ENCODE data around the gene GPATCH4.
"Not testable (repeated sequence)": the region's sequence is repeated elsewhere in the genome, so short reads cannot be mapped to it uniquely, and the experiment has no call there.

Gene GPATCH4

GRCh38 chr1:156571919-156572662 is 29.2 kb downstream of the GPATCH4 start, which contains the start of gene IQGAP3:
TSS of gene IQGAP3 (minus strand) at chr1:156572565. CDS start at chr1:156572529, 36 bp downstream.
- peak; percentile 78 for FAIRE-seq

DNA sequence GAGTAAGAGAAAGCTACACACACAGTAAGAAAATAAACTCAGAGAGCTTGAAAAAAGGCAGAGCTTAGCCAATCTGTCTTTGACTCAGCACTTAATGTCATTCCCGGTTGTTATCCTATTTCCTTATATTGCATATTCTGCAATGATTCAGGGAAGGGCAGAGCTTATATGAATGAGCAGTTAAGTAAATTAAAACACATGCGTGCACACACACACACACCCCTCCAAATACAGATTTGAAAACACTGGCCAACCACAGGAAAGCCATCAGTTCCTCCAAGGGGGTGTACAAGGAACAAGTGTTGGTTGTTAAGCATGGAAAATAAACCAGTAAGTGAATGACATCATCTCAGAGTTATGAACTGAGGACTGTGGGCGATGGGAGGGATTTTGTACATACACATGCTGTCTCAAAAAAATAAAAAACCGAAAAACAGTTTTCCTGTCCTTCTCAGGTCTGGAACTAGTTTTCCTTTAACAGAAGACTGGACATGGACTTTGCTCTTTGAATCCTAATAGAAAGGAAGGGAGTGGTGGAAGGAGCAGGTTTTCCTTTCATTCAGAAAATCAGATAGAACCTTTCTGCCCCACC is 29.9 kb downstream of the GPATCH4 start:
- FAIRE-seq = no peak

DNA sequence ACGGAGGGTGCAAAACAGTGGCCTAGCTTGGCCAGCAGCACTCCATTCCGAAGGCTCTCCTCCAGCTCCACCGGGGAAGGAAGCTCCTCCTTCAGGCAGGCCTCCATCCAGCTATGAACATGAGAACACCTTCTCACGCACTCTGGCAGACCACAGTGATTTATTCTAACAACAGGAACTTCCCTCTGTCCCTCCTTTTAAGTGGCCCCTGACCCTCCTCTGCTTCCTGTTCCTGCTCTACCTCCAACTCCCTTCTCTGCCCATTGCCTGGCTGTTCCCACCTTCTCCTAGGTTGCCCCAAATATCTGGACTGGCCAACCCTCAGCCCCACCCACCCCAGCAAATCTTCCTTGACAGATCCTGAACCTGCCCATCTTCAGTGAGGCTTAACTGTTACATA is 34.8 kb downstream of the GPATCH4 start:
- no peak for FAIRE-seq

GRCh38 chr1:156565519-156565918 is 35.8 kb downstream of the GPATCH4 start:
- no peak for FAIRE-seq

DNA sequence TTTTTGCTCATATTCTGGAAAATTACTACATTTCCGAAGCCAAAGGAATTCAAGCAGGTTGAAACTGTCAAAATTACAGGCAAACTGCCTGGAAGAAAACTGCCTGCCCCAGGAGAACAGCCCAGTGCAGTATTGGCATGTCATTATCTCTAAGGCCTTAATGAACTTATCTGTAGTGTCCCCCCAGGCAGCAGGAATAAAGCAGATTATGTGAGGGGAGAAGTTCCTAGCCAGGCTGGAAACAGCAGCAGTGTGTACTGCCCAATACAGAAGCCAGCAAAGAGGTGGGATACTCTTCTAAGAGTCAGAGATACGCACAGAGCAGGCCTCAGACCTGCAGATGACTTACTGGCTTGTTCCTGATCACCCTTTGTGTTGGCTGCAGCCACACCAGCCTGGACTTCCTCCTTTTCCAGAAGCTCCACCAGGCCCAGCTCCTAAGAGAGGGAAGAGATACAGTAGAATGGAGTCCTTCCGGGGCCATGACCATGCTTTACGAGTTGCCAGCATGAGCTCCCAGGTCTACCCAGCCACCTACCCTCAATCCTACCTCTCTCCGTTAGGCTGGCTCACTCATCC is 40.6 kb downstream of the GPATCH4 start:
- no peak for FAIRE-seq

DNA sequence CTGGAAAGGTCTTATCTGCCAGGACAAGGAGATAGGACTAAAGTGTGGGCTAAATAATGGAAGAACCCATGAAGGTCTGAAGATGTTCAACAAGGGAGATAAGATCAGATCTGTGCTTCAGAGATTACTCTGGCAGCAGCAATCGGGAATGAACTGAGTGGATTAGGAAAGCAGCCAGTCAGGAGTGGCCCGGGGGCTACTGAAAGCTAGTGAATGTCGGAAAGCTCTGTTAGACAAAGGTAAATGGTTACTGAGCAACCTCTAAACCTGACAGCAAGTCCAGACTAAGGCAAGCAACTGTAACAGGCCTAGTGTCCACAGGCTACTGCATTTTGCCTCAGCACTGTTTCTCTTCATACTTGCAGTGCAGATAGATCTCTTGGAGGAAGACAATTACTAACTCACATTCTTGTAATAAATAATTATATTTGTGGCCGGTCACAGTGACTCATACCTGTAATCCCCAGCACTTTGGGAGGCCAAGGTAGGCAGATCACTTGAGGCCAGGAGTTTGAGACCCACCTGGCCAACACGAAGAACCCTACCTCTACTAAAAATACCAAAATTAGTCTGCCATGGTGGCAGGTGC is 41.4 kb downstream of the GPATCH4 start:
- no peak for FAIRE-seq

DNA sequence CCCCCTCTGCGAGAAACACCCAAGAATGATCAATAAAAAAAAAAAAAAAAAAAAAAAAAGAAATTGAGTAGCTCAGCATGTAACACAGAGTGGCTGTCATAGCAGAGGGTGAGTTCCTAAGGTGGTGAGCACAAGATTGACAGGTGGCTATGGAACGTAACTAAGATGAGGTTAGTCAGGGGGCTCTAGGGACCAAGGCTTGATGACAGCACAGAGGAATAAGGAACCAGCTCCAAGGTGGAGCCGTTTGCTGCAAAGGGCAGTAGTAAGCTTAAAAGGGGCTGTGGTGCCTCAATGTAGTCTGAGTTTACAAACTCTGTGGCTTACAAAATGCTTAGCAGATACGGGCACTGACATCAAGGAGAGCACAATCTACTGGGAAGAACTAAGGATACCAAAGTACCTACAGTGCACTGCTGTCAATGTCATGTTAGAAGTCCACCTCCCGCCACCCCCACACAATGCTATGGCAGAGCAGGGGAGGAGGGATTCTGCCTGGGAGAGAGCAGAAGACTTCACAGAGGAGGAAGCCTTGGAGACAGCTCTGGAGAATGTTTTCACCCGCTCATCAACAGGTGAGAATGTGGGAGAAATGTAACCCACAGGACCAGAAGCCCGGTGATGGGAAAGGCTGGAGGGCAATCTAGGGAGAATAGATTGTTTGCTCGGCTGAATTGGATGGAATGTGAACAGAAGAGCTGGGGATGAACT is 42.0 kb downstream of the GPATCH4 start:
- FAIRE-seq = no peak

GRCh38 chr1:156556354-156556753 is 44.9 kb downstream of the GPATCH4 start:
- FAIRE-seq = no peak

DNA sequence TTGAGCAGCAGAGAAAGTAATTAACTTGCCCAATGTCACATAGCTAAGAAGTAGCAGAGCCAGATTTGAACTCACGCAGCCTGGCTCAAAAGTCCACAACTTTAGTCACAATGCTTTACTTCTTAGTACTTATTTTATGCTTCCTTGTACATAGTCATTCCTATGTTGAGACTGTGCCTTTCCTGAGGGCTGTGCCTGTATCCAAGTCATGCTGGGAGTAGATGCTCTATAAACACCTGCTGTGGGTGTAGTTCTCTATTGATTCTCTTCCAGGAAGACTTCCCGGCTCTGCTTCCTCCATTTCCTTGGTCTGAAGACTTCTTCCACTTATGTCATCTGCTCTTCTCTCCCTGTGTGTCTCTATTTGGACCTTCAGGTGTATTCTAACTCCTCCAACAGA is 45.6 kb downstream of the GPATCH4 start:
- FAIRE-seq = no peak

DNA sequence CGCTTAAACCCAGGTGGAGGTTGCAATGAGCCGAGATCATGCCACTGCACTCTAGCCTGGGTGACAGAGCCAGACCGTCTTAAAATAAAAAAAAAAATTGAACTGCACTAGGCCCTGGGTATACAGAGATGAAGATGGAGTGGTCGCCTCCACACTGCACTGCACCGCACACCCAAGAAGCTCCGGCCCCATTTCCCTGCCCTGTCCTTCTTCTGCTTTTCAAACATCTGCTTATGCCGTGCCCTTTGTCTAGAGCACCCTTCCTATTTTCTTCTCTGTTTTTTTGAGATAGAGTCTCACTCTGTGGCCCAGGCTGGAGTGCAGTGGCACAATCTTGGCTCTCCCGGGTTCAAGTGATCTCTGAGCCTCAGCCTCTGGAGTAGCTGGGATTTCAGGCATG is 46.3 kb downstream of the GPATCH4 start:
- FAIRE-seq = no peak

DNA sequence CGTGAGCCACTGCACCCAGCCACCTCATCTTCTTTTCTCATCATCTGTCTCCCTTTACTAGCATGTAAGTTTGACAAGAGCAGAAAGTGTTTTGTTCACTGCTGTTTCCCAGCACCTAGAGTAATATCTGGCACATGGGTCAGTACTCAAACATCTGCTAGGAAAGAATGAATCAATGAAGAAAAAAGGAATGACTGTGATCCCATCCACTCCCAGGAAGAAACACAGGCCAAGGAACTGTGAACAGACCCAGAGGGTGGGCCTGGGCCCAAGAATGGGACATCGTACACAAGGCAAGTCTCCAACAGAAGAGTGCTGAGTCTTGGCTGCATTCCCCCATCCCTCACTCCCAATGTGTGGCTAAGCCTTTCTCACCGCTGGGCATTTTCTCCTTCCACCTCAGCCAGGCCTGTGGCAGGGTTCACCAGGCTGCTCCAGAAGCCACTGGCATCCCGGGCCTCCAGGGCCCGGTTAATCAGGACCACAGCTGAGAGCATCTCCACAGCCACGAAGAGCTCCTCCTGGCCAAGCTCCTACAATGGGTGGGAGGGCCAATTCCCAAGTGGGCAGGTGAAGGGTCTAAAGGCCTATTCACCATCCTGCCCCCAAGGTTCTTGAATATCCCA is 47.3 kb downstream of the GPATCH4 start:
- no peak for FAIRE-seq

- FAIRE-seq = not testable (repeated sequence)
Observed at GRCh38 chr1:156552937-156553336, 48.3 kb downstream of the GPATCH4 start.

GRCh38 chr1:156552518-156552917 is 48.8 kb downstream of the GPATCH4 start:
- FAIRE-seq = no peak

GRCh38 chr1:156551869-156552268 is 49.4 kb downstream of the GPATCH4 start:
- no peak for FAIRE-seq

- FAIRE-seq = no peak
Observed at GRCh38 chr1:156551066-156551643, 50.1 kb downstream of the GPATCH4 start.

- FAIRE-seq = no peak
Observed at GRCh38 chr1:156550346-156550745, 50.9 kb downstream of the GPATCH4 start.

GRCh38 chr1:156549831-156550230 is 51.4 kb downstream of the GPATCH4 start:
- no peak for FAIRE-seq

DNA sequence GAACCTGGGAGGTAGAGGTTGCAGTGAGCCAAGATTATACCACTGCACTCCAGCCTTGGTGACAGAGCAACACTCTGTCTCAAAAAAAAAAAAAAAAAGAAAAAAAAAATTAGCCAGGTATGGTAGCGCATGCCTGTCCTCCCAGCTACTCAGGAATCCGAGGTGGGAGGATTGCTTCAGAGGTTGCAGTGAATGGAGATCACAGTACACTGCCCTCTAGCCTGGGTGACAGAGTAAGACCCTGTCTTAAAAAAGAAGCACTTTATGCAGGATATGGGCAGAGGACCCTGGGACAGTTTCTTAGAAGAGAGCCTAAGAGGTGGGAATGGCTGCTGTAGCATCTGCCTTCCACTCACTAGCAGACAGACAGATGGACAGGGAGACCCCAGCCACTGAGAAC is 51.9 kb downstream of the GPATCH4 start:
- FAIRE-seq = no peak

DNA sequence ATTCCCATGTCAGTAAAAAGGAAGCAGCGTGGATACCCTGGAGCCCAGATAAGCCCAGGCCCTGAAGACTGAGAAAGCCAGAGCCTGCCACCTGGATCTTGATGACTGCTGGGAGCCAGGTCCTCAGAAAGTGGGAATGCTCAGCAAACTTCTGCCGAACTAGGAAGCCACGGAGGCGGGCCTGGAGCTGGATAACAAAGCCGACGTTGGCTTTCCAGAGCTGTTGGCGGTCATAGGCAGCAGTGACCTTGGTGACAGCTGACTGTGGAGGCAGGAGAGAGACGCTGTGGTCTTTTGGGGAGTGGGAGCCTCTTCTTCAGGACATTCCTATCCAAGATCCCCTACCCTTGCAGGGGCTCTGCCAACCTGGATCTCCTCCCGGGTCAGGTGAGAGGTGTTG is 53.3 kb downstream of the GPATCH4 start:
- no peak for FAIRE-seq

DNA sequence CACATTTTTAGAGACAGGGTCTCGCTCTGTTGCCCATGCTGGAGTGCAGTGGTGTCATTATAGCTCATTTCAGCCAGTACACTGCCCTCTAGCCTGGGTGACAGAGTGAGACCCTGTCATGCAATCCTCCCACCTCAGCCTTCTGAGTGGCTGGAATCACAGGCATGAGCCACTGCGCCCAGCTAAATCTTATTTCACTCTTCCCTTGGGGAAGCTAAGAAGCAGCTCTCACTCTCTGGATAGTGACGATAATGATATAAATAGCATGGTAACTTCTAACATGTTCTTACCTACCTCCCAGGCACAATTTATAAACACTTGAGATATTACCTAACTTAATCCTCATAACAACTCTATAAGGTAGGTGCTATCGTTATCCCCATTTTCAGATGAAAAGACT is 53.8 kb downstream of the GPATCH4 start:
- FAIRE-seq = no peak

GRCh38 chr1:156546267-156546666 is 55.0 kb downstream of the GPATCH4 start:
- FAIRE-seq = no peak

DNA sequence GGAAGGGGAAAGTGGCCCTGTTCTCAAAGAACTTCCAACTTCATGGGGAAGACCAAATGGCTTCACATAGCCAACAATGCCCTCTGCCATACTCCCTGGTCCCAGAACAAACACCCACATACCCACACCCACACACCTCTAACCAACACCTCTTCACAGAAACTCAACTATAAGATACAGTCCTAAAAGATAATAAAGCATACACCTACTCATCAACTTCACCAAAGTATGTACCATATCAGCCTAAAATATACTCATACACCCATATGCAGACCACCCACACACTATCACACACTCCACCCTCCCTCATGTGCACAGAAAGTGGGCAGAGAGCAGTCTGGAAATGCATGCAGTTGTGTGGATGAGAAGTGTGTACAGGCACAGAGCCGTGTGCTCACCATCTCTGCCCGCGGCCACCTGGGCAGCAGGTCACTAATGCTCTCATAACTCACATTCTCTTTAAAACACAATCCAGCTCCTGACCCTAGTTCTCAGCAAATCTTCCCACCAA is 56.6 kb downstream of the GPATCH4 start:
- FAIRE-seq = no peak

Data from G401.6 (cell line).